ENCODE measurements around the gene TAB2. TPM values are rescaled to one million over a fixed set of nuclear protein-coding genes. Genes with fewer than 3 reads are reported as not detected.

The TAB2 gene
- total RNA-seq, 3 donors from 2014 or later, result 63.3 to 91.0 (median 75.8) TPM

GRCh38 chr6:149356081-149356750 lies 38.7 kb downstream of the TAB2 start:
- no peak overlapping the region for H3K27ac ChIP-seq
- H3K4me1 ChIP-seq, result no peaks in the 10 kb centered on the region
- no peak for DNase-seq (ENCODE audit: low spot score in 2 of 2)
- TF ChIP-seq CTCF (IDR thresholded peaks at IDR 0.05) (no peak), POLR2A (IDR thresholded peaks at IDR 0.05) (no peak), POLR2AphosphoS5 (IDR thresholded peaks at IDR 0.05) (no peak)
- no peaks in the 10 kb centered on the region for H3K36me3 ChIP-seq
- intact Hi-C loops (cut with DNase I; ENCODE audit: low total_unique reads), result no loop called here
- no peaks in the 10 kb centered on the region for H3K9me3 ChIP-seq
- no peaks in the 10 kb centered on the region for H3K27me3 ChIP-seq
- H3K4me3 ChIP-seq, result no peak overlapping the region

- intact Hi-C loops (cut with DNase I; ENCODE audit: low total_unique reads), result no loop called here
- Histone ChIP-seq H3K36me3 (no peaks in the 10 kb centered on the region), H3K27me3 (no peaks in the 10 kb centered on the region), H3K4me1 (no peaks in the 10 kb centered on the region), H3K4me3 (no peak overlapping the region), H3K27ac (no peak overlapping the region), H3K9me3 (no peaks in the 10 kb centered on the region)
- no peak for DNase-seq (ENCODE audit: low spot score in 2 of 2)
- TF ChIP-seq CTCF (IDR thresholded peaks at IDR 0.05) (no peak), POLR2A (IDR thresholded peaks at IDR 0.05) (no peak), POLR2AphosphoS5 (IDR thresholded peaks at IDR 0.05) (no peak)
Measured at GRCh38 chr6:149357726-149358538, 40.4 kb downstream of the TAB2 start.

- Histone ChIP-seq H3K4me3 (no peak overlapping the region), H3K36me3 (no peaks in the 10 kb centered on the region), H3K27me3 (no peaks in the 10 kb centered on the region), H3K4me1 (no peaks in the 10 kb centered on the region), H3K27ac (no peak overlapping the region), H3K9me3 (no peaks in the 10 kb centered on the region)
- no peak for DNase-seq (ENCODE audit: low spot score in 2 of 2)
- intact Hi-C loops (cut with DNase I; ENCODE audit: low total_unique reads), result no loop called here
- TF ChIP-seq POLR2AphosphoS5 (IDR thresholded peaks at IDR 0.05) (no peak), POLR2A (IDR thresholded peaks at IDR 0.05) (no peak), CTCF (IDR thresholded peaks at IDR 0.05) (no peak)
Measured at GRCh38 chr6:149359440-149359839, 41.9 kb downstream of the TAB2 start.

- no peak overlapping the region for H3K27ac ChIP-seq
- no peaks in the 10 kb centered on the region for H3K4me1 ChIP-seq
- H3K9me3 ChIP-seq, result no peaks in the 10 kb centered on the region
- DNase-seq (ENCODE audit: low spot score in 2 of 2), result no peak
- intact Hi-C loops (cut with DNase I; ENCODE audit: low total_unique reads), result no loop called here
- TF ChIP-seq POLR2A (IDR thresholded peaks at IDR 0.05), result no peak
- TF ChIP-seq POLR2AphosphoS5 (IDR thresholded peaks at IDR 0.05), result no peak
- TF ChIP-seq CTCF (IDR thresholded peaks at IDR 0.05), result no peak
- H3K4me3 ChIP-seq, result no peak overlapping the region
- H3K27me3 ChIP-seq, result no peaks in the 10 kb centered on the region
- H3K36me3 ChIP-seq, result no peaks in the 10 kb centered on the region
Measured at GRCh38 chr6:149360536-149360935, 43.0 kb downstream of the TAB2 start.

- DNase-seq (ENCODE audit: low spot score in 2 of 2), result no peak
- Histone ChIP-seq H3K9me3 (no peaks in the 10 kb centered on the region), H3K4me3 (no peak overlapping the region), H3K4me1 (no peaks in the 10 kb centered on the region), H3K36me3 (no peaks in the 10 kb centered on the region), H3K27ac (no peak overlapping the region), H3K27me3 (no peaks in the 10 kb centered on the region)
- intact Hi-C loops (cut with DNase I; ENCODE audit: low total_unique reads), result no loop called here
- TF ChIP-seq POLR2A (IDR thresholded peaks at IDR 0.05) (no peak), POLR2AphosphoS5 (IDR thresholded peaks at IDR 0.05) (no peak), CTCF (IDR thresholded peaks at IDR 0.05) (no peak)
Measured at GRCh38 chr6:149362289-149362688, 44.8 kb downstream of the TAB2 start.
